ENCODE results near the gene EZH1. TPM values are rescaled to one million over a fixed set of nuclear protein-coding genes. Genes with fewer than 3 reads are reported as not detected.

EZH1 gene
- total RNA-seq, 1 experiment from 2014 or later = 31.7 TPM

GRCh38 chr17:42682722-42683403 lies 62.0 kb downstream of the EZH1 start:
- Mint-ChIP-seq H3K9me3 (ENCODE audit: unreplicated experiment) (no peaks in the 10 kb centered on the region), H3K4me3 (ENCODE audit: unreplicated experiment) (peak overlapping the region; percentile 74), H3K4me1 (ENCODE audit: insufficient read depth, unreplicated experiment) (peaks cover 19% of the 10 kb centered on the region), H3K36me3 (ENCODE audit: insufficient read depth, unreplicated experiment) (no peaks in the 10 kb centered on the region), H3K27me3 (ENCODE audit: insufficient read depth, unreplicated experiment) (no peaks in the 10 kb centered on the region), H3K27ac (ENCODE audit: low read depth, unreplicated experiment) (no peak overlapping the region)
- ChIA-PET CTCF (interaction anchor here (0.5 to 2.2 kb wide), 9 partner anchors 64 to 255 kb away, joined by 3 to 12 read pairs (median 3); partner anchors contain the start of gene PSMC3IP), POLR2A (interaction anchor here (0.5 to 2.3 kb wide), 7 partner anchors 11 to 135 kb away, joined by 3 to 9 read pairs (median 3); partner anchors contain the start of genes PSMC3IP, RETREG3 and TUBG1)
- BruUV-seq (replicated peaks) = no TSS peak
- TF ChIP-seq CTCF (IDR thresholded peaks at IDR 0.05; ENCODE audit: unreplicated experiment) = no peak
- intact Hi-C loops (cut with micrococcal nuclease) = no loop called here
- DNase-seq (ENCODE audit: unreplicated experiment) = peak; percentile 52

GRCh38 chr17:42681976-42682721 lies 62.7 kb downstream of the EZH1 start, which contains the start of gene CNTNAP1:
TSS of gene CNTNAP1 (plus strand) at chr17:42682531. CDS start at chr17:42682830, 299 bp downstream.
- intact Hi-C loops (cut with micrococcal nuclease) = no loop called here
- H3K9me3 Mint-ChIP-seq (ENCODE audit: unreplicated experiment) = no peaks in the 10 kb centered on the region
- H3K4me1 Mint-ChIP-seq (ENCODE audit: insufficient read depth, unreplicated experiment) = peaks cover 19% of the 10 kb centered on the region
- TF ChIP-seq CTCF (IDR thresholded peaks at IDR 0.05; ENCODE audit: unreplicated experiment) = no peak
- no peak within 1 kb of the TSS for H3K27ac Mint-ChIP-seq (ENCODE audit: low read depth, unreplicated experiment)
- peak within 1 kb of the TSS; percentile 74 for H3K4me3 Mint-ChIP-seq (ENCODE audit: unreplicated experiment)
- ChIA-PET CTCF (interaction anchor here (0.5 to 1.9 kb wide), 3 partner anchors 63 to 121 kb away, joined by 3 to 6 read pairs (median 5); no protein-coding TSS in a partner anchor), POLR2A (interaction anchor here (0.5 to 2.3 kb wide), 3 partner anchors 73 to 136 kb away, joined by 3 to 9 read pairs (median 8); partner anchors contain the start of genes PSMC3IP, RETREG3 and TUBG1)
- H3K36me3 Mint-ChIP-seq (ENCODE audit: insufficient read depth, unreplicated experiment) = no peaks in the 10 kb centered on the region
- peak; percentile 63 for DNase-seq (ENCODE audit: unreplicated experiment)
- BruUV-seq (replicated peaks) = no TSS peak
- H3K27me3 Mint-ChIP-seq (ENCODE audit: insufficient read depth, unreplicated experiment) = no peaks in the 10 kb centered on the region

- CTCF ChIA-PET = interaction anchor here (0.6 to 6.3 kb wide), 17 partner anchors 11 to 479 kb away, joined by 3 to 61 read pairs (median 3); partner anchors contain the start of genes PSMC3IP, RETREG3 and TUBG1
- DNase-seq (ENCODE audit: unreplicated experiment) = no peak
- no peak overlapping the region for H3K4me3 Mint-ChIP-seq (ENCODE audit: unreplicated experiment)
- BruUV-seq (replicated peaks) = no TSS peak
- H3K4me1 Mint-ChIP-seq (ENCODE audit: insufficient read depth, unreplicated experiment) = peaks cover 19% of the 10 kb centered on the region
- intact Hi-C loops (cut with micrococcal nuclease) = no loop called here
- POLR2A ChIA-PET = interaction anchor here (1.1 to 10.9 kb wide), 6 partner anchors 11 to 102 kb away, joined by 3 to 158 read pairs (median 6); partner anchors contain the start of genes PSMC3IP, RETREG3, TUBG1 and TUBG2
- H3K27me3 Mint-ChIP-seq (ENCODE audit: insufficient read depth, unreplicated experiment) = no peaks in the 10 kb centered on the region
- TF ChIP-seq CTCF (IDR thresholded peaks at IDR 0.05; ENCODE audit: unreplicated experiment) = no peak
- H3K9me3 Mint-ChIP-seq (ENCODE audit: unreplicated experiment) = no peaks in the 10 kb centered on the region
- H3K27ac Mint-ChIP-seq (ENCODE audit: low read depth, unreplicated experiment) = no peak overlapping the region
- H3K36me3 Mint-ChIP-seq (ENCODE audit: insufficient read depth, unreplicated experiment) = peaks cover 7% of the 10 kb centered on the region
Measured at GRCh38 chr17:42680331-42680808, 64.5 kb downstream of the EZH1 start.

All from MCF 10A (cell line).